Measurements from ENCODE around the gene MBP. TPM values are rescaled to one million over a fixed set of nuclear protein-coding genes. Genes with fewer than 3 reads are reported as not detected.

MBP gene
- total and polyA plus RNA-seq, 2 of the 4 experiments (the other 2 are of a cell fraction), result 0.72 to 0.90 TPM

DNA sequence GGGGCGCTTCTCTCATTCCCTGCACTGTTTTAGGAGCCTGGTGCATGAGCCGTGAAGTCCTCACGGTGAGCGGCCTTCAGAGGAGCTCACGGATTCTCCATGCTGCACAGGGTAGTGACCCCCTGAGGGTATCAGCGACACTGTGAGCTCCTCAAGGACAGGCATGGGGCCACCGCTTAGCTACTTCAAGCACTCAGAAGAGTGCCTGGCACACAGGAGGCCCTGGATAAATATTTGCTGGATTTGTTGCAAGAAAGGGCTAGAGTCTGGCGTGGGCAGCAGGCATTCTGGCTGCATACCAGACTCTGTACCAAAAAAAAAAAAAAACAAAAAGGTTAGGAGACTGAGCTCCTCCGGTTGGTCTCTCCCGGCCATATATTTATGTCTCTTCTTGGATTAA is 5.7 kb upstream of the MBP start:
- peaks cover 3% of the 10 kb centered on the region; the same call in 1 of the 2 replicates for H3K9me3 ChIP-seq (ENCODE audit: control insufficient read depth, insufficient read depth, low read length)
- intact Hi-C loops (cut with micrococcal nuclease) (no loop called here), dilution Hi-C loops (cut with HindIII; ENCODE audit: low sequenced_read_pairs, unreplicated experiment) (no loop called here), in situ Hi-C loops (cut with MboI; ENCODE audit: low sequenced_read_pairs) (no loop called here)
- H3K4me2 ChIP-seq (ENCODE audit: low read depth, low read length), result no peak overlapping the region
- no peak overlapping the region for H2AK5ac ChIP-seq (ENCODE audit: low read depth, low read length)
- H3K9me1 ChIP-seq (ENCODE audit: insufficient read depth, low read length), result no peaks in the 10 kb centered on the region
- no peak overlapping the region for H2AK9ac ChIP-seq (replicated peaks; ENCODE audit: low read depth, low read length, poor library complexity)
- no peak overlapping the region for H3K27ac ChIP-seq (ENCODE audit: insufficient read depth, low read length)
- BruUV-seq (replicated peaks), result no TSS peak
- no peaks in the 10 kb centered on the region for H4K20me1 ChIP-seq (ENCODE audit: insufficient read depth, low read length)
- H2BK5ac ChIP-seq (ENCODE audit: low read depth, low read length, poor library complexity, severe bottlenecking), result no peak overlapping the region
- H3K27me3 ChIP-seq (ENCODE audit: control insufficient read depth, insufficient read depth, low read length), result no peaks in the 10 kb centered on the region
- no peak for TF ChIP-seq POLR2A (IDR thresholded peaks at IDR 0.05; ENCODE audit: low read depth, low read length)
- TF ChIP-seq FOS (IDR thresholded peaks at IDR 0.05; ENCODE audit: low read depth, low read length), result no peak
- no peak for TF ChIP-seq MAZ (IDR thresholded peaks at IDR 0.05; ENCODE audit: borderline replicate concordance, low read depth, low read length)
- no peak for TF ChIP-seq CEBPB (IDR thresholded peaks at IDR 0.05; ENCODE audit: low read depth, low read length)
- no peak for TF ChIP-seq NFE2L2 (IDR thresholded peaks at IDR 0.05; ENCODE audit: low read depth, low read length)
- TF ChIP-seq RAD21 (IDR thresholded peaks at IDR 0.05; ENCODE audit: low read length), result no peak
- TF ChIP-seq, protein P1, sequence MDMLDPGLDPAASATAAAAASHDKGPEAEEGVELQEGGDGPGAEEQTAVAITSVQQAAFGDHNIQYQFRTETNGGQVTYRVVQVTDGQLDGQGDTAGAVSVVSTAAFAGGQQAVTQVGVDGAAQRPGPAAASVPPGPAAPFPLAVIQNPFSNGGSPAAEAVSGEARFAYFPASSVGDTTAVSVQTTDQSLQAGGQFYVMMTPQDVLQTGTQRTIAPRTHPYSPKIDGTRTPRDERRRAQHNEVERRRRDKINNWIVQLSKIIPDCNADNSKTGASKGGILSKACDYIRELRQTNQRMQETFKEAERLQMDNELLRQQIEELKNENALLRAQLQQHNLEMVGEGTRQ (IDR thresholded peaks at IDR 0.05; ENCODE audit: low read depth, low read length), result no peak
- no peak for TF ChIP-seq RFX5 (IDR thresholded peaks at IDR 0.05; ENCODE audit: low read depth, low read length)
- TF ChIP-seq CHD1 (IDR thresholded peaks at IDR 0.05; ENCODE audit: low read depth, low read length), result no peak
- TF ChIP-seq, protein P2, sequence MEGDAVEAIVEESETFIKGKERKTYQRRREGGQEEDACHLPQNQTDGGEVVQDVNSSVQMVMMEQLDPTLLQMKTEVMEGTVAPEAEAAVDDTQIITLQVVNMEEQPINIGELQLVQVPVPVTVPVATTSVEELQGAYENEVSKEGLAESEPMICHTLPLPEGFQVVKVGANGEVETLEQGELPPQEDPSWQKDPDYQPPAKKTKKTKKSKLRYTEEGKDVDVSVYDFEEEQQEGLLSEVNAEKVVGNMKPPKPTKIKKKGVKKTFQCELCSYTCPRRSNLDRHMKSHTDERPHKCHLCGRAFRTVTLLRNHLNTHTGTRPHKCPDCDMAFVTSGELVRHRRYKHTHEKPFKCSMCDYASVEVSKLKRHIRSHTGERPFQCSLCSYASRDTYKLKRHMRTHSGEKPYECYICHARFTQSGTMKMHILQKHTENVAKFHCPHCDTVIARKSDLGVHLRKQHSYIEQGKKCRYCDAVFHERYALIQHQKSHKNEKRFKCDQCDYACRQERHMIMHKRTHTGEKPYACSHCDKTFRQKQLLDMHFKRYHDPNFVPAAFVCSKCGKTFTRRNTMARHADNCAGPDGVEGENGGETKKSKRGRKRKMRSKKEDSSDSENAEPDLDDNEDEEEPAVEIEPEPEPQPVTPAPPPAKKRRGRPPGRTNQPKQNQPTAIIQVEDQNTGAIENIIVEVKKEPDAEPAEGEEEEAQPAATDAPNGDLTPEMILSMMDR (conservative IDR thresholded peaks at IDR 0.05; ENCODE audit: low read depth, low read length), result no peak
- TF ChIP-seq MAFK (IDR thresholded peaks at IDR 0.05; ENCODE audit: low read depth, low read length), result no peak
- TF ChIP-seq, protein P3, sequence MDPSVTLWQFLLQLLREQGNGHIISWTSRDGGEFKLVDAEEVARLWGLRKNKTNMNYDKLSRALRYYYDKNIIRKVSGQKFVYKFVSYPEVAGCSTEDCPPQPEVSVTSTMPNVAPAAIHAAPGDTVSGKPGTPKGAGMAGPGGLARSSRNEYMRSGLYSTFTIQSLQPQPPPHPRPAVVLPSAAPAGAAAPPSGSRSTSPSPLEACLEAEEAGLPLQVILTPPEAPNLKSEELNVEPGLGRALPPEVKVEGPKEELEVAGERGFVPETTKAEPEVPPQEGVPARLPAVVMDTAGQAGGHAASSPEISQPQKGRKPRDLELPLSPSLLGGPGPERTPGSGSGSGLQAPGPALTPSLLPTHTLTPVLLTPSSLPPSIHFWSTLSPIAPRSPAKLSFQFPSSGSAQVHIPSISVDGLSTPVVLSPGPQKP (IDR thresholded peaks at IDR 0.05; ENCODE audit: borderline replicate concordance, low read depth, low read length), result no peak
- TF ChIP-seq MXI1 (IDR thresholded peaks at IDR 0.05; ENCODE audit: borderline replicate concordance, low read depth, low read length), result no peak
- no peak for TF ChIP-seq RCOR1 (IDR thresholded peaks at IDR 0.05; ENCODE audit: insufficient replicate concordance, low read length)
- no peak for TF ChIP-seq BHLHE40 (IDR thresholded peaks at IDR 0.05; ENCODE audit: low read depth, low read length)
- no peak for TF ChIP-seq SMC3 (IDR thresholded peaks at IDR 0.05; ENCODE audit: low read depth, low read length)
- H3K14ac ChIP-seq (replicated peaks; ENCODE audit: low read depth, low read length), result no peak overlapping the region
- H3K23ac ChIP-seq (ENCODE audit: low read depth, low read length), result no peak overlapping the region
- no peak overlapping the region for H2BK15ac ChIP-seq (ENCODE audit: low read depth, low read length)
- ATAC-seq (ENCODE audit: low read depth) (peak; percentile 71), DNase-seq (no peak)
- H2BK20ac ChIP-seq (ENCODE audit: low read depth, low read length), result no peak overlapping the region
- no peak overlapping the region for H4K5ac ChIP-seq (ENCODE audit: low read depth, low read length)
- 69% methylated on average over 5 of the region's 10 CpGs; no CpG with 5 or more reads in 1 of the 2 experiments for WGBS, 2 experiments (ENCODE audit: extremely low coverage in 2 of 2, insufficient read length in 1 of 2)
- H4K91ac ChIP-seq (ENCODE audit: insufficient read depth, low read depth, low read length), result no peak overlapping the region
- CTCF ChIA-PET, result interaction anchor here (1.0 to 2.1 kb wide), 2 partner anchors 16 to 74 kb away, joined by 3 to 6 read pairs; no protein-coding TSS in a partner anchor
- H3K9ac ChIP-seq (ENCODE audit: low read depth, low read length), result no peak overlapping the region
- no peaks in the 10 kb centered on the region for H3K79me1 ChIP-seq (ENCODE audit: low read depth in 1 of 2, low read length in 2 of 2)
- H3K4ac ChIP-seq (ENCODE audit: low read depth, low read length), result no peak overlapping the region
- POLR2A ChIA-PET (ENCODE audit: unreplicated experiment), result no interaction called here
- no peak overlapping the region for H3K4me3 ChIP-seq (ENCODE audit: insufficient read depth, low read depth, low read length)
- H3K4me1 ChIP-seq (ENCODE audit: control insufficient read depth, insufficient read depth, low read length), result peaks cover 2% of the 10 kb centered on the region; the same call in 1 of the 2 replicates
- H3K56ac ChIP-seq (ENCODE audit: extremely low read depth, insufficient read depth, low read length), result no peak overlapping the region
- H3K18ac ChIP-seq (ENCODE audit: low read depth, low read length), result no peak overlapping the region
- H2AFZ ChIP-seq (replicated peaks; ENCODE audit: low read length, poor library complexity), result peak overlapping the region; percentile 58
- H2BK120ac ChIP-seq (ENCODE audit: low read depth, low read length), result no peak overlapping the region
- no peak overlapping the region for H4K8ac ChIP-seq (ENCODE audit: low read depth in 2 of 2, low read length in 2 of 2)
- no peaks in the 10 kb centered on the region for H3K36me3 ChIP-seq (ENCODE audit: control insufficient read depth, insufficient read depth, low read length)

Data from IMR-90 (cell line).